GM23248 (cell line): ENCODE measurements around the gene CADPS. TPM values are rescaled to one million over a fixed set of nuclear protein-coding genes. Genes with fewer than 3 reads are reported as not detected.

ENCODE experiments used
- DNase-seq: peaks from one replicate; pipeline ENCODE4 v3.0.0-alpha.2; 2015
- H2AFZ ChIP-seq: fragments of 200-600 bp; sonication (generic); 2 replicates; pipeline ENCODE4 v1.6.1; 2016; ENCODE audit warnings: antibody characterized with exemption
- H3F3A ChIP-seq: fragments of 200-600 bp; sonication (generic); 2 replicates; pipeline ENCODE4 v1.6.1; 2016; ENCODE audit warnings: mild to moderate bottlenecking, antibody characterized with exemption, mixed run types; ENCODE audit not compliant: insufficient read depth
- H3K27ac ChIP-seq: fragments of 200-600 bp; sonication (generic); 2 replicates; pipeline ENCODE4 v1.5.1; 2016; ENCODE audit warnings: mild to moderate bottlenecking
- H3K27me3 ChIP-seq: fragments of 200-600 bp; sonication (generic); replicated peaks from 2 replicates; pipeline ENCODE4 v1.6.1; 2016; ENCODE audit warnings: mild to moderate bottlenecking; ENCODE audit not compliant: insufficient read depth
- H3K36me3 ChIP-seq: fragments of 200-600 bp; sonication (generic); 2 replicates; pipeline ENCODE4 v1.6.1; 2016; ENCODE audit warnings: low read depth, mild to moderate bottlenecking
- H3K4me1 ChIP-seq: fragments of 200-600 bp; sonication (generic); 2 replicates; pipeline ENCODE4 v1.6.1; 2016; ENCODE audit warnings: mild to moderate bottlenecking; ENCODE audit not compliant: insufficient read depth
- H3K4me2 ChIP-seq: fragments of 200-600 bp; sonication (generic); one replicate; pipeline ENCODE4 v1.6.1; 2016; ENCODE audit warnings: mild to moderate bottlenecking; ENCODE audit not compliant: unreplicated experiment
- H3K4me3 ChIP-seq: fragments of 200-600 bp; sonication (generic); 2 replicates; pipeline ENCODE4 v1.5.1; 2016; ENCODE audit warnings: mild to moderate bottlenecking
- H3K79me2 ChIP-seq: fragments of 200-600 bp; sonication (generic); 2 replicates; pipeline ENCODE4 v1.6.1; 2016; ENCODE audit warnings: mild to moderate bottlenecking; ENCODE audit not compliant: insufficient read depth
- H3K9ac ChIP-seq: fragments of 200-600 bp; sonication (generic); 2 replicates; pipeline ENCODE4 v1.6.1; 2016; ENCODE audit warnings: mild to moderate bottlenecking
- H3K9me2 ChIP-seq: fragments of 200-600 bp; sonication (generic); 2 replicates; pipeline ENCODE4 v1.6.1; 2016; ENCODE audit warnings: mixed run types, mild to moderate bottlenecking, moderate library complexity; ENCODE audit not compliant: insufficient read depth
- H3K9me3 ChIP-seq: fragments of 200-600 bp; sonication (generic); one replicate; pipeline ENCODE4 v1.6.1; 2017; ENCODE audit warnings: low read depth
- H4K20me1 ChIP-seq: fragments of 200-600 bp; sonication (generic); 2 replicates; pipeline ENCODE4 v1.6.0; 2016; ENCODE audit not compliant: insufficient read depth
- EZH2 ChIP-seq: fragments of 200-600 bp; sonication (generic); IDR thresholded peaks from 2 replicates; pipeline ENCODE4 v1.6.1; 2018; ENCODE audit warnings: antibody characterized with exemption, mild to moderate bottlenecking; ENCODE audit not compliant: insufficient read depth, poor library complexity, severe bottlenecking
- EZH2phosphoT487 ChIP-seq: fragments of 200-600 bp; sonication (generic); IDR thresholded peaks from 2 replicates; pipeline ENCODE4 v1.6.1; 2018; ENCODE audit warnings: antibody characterized with exemption, moderate library complexity, mild to moderate bottlenecking, low read depth; ENCODE audit not compliant: insufficient read depth
- WGBS, 2 experiments: methylation state at CpG; one replicate each; pipeline ENCODE4 v1.1.6; 2015 to 2017; ENCODE audit warnings: low lambda C conversion rate in 2 of 2, low coverage in 1 of 2; ENCODE audit errors: missing lambda C conversion rate in 2 of 2; 5-methylcytosine and 5-hydroxymethylcytosine counted together
- in situ Hi-C: fragments of 300-500 bp; cut with MboI; formaldehyde crosslinking; loops from 2 replicates; pipeline ENCODE4 v1.15.0; 2020
- polyA plus RNA-seq: library from polyadenylated mRNA; unstranded; fragments of >200 nt; fragmentation: Nextera tagmentation; extraction: Ambion mirVana; gene quantifications from 2 replicates; pipeline ENCODE4 v1.2.1, GENCODE V29; 2016
- total RNA-seq: library from RNA; depleted of rRNA; stranded (reverse); fragments of >200 nt; shearing (Covaris generic); gene quantifications from 2 replicates; pipeline ENCODE4 v1.2.3, GENCODE V29; 2014

CADPS gene
- total and polyA plus RNA-seq, 2 experiments from 2014 or later = 3.0 to 4.1 TPM

DNA sequence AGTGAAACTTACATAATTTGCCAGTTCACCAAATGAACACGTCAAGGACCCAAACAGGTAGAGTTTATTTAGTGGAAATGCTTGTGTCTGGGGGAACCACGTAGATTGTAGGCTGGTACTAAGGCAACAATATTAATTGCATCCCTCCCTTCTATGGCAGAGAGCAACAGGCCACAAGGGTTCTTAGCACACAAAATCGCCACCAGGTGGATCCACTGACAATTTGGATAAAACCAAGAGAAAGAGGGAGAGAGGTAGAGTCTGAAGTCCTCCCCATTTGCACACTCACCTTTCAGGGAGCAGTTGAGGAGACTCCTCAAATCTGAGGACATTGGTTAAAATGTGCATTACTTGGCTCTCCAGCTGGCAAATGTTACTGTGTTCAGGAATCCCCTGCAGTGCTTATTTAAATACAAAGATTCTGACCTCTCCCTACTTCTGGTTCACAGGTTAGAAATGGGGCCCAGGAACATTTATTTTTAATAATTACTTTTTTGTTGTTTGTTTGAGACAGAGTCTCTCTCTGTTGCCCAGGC lies 320.9 kb downstream of the CADPS start:
- Histone ChIP-seq H2AFZ (no peak overlapping the region), H3K4me1 (no peaks in the 10 kb centered on the region), H3F3A (no peaks in the 10 kb centered on the region), H4K20me1 (no peaks in the 10 kb centered on the region), H3K27ac (no peak overlapping the region), H3K9me2 (no peaks in the 10 kb centered on the region), H3K79me2 (no peaks in the 10 kb centered on the region), H3K36me3 (no peaks in the 10 kb centered on the region), H3K9ac (no peak overlapping the region), H3K27me3 (no peaks in the 10 kb centered on the region), H3K9me3 (no peaks in the 10 kb centered on the region), H3K4me3 (no peak overlapping the region), H3K4me2 (no peak overlapping the region)
- TF ChIP-seq EZH2 (no peak), EZH2phosphoT487 (no peak)
- in situ Hi-C loops = loop anchor here (10.0 kb wide), 1 partner anchor 220 kb away; no protein-coding TSS in a partner anchor
- WGBS, 2 experiments = 86 to 90% methylated on average over 3 of the region's 3 CpGs
- peak; percentile 25 for DNase-seq

DNA sequence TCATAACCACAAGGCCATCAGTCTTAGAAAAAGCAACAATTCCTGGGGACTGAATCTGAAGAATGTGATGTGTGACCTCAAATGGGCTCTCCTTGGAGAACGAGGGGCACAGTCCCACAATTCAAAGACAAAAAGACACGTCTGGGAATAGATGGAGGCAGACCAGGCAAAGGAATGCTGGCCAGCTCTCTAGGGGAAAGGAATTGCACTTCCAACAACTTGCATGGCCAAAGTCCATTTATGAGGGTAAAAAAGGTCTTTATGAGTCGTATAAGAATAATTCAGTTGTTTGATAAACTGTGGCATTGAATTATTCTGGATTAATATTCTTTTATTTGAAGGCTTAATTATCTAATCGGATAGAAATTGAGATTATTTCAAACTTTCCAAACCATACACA lies 321.4 kb downstream of the CADPS start:
- 71 to 74% methylated on average over 4 of the region's 4 CpGs for WGBS, 2 experiments
- no peak overlapping the region for H3K9ac ChIP-seq
- no peak overlapping the region for H3K27ac ChIP-seq
- no peaks in the 10 kb centered on the region for H3F3A ChIP-seq
- no peak overlapping the region for H2AFZ ChIP-seq
- no peaks in the 10 kb centered on the region for H3K9me2 ChIP-seq
- no peaks in the 10 kb centered on the region for H3K4me1 ChIP-seq
- H3K9me3 ChIP-seq = no peaks in the 10 kb centered on the region
- H3K4me3 ChIP-seq = no peak overlapping the region
- in situ Hi-C loops = loop anchor here (10.0 kb wide), 1 partner anchor 219 kb away; no protein-coding TSS in a partner anchor
- no peaks in the 10 kb centered on the region for H3K36me3 ChIP-seq
- no peaks in the 10 kb centered on the region for H4K20me1 ChIP-seq
- no peak for DNase-seq
- no peak overlapping the region for H3K4me2 ChIP-seq
- TF ChIP-seq EZH2 (no peak), EZH2phosphoT487 (no peak)
- no peaks in the 10 kb centered on the region for H3K79me2 ChIP-seq
- H3K27me3 ChIP-seq = no peaks in the 10 kb centered on the region

DNA sequence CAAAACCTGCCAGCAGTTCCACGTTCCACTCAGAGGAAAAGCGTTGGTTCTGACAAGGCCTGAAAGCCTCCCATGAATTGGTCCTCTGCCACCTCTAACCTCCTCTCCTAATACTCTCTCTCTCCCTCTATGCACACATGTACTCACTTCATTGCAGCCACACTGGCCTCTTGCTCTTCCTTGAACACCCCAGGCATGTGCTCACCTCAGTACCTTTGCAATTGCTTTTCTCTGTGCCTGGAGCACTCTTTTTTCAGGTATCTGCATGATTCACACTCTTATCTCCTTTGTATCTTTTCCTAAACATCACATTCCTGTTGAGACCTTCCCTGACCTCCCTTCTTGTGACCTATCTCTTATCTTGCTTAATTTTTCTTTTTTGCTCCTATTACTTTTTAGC lies 323.7 kb downstream of the CADPS start:
- H3K4me1 ChIP-seq = no peaks in the 10 kb centered on the region
- no peaks in the 10 kb centered on the region for H4K20me1 ChIP-seq
- H2AFZ ChIP-seq = no peak overlapping the region
- H3K4me2 ChIP-seq = no peak overlapping the region
- DNase-seq = no peak
- no peaks in the 10 kb centered on the region for H3K9me3 ChIP-seq
- in situ Hi-C loops = loop anchor here (10.0 kb wide), 1 partner anchor 217 kb away; no protein-coding TSS in a partner anchor
- H3F3A ChIP-seq = no peaks in the 10 kb centered on the region
- no peaks in the 10 kb centered on the region for H3K79me2 ChIP-seq
- H3K4me3 ChIP-seq = no peak overlapping the region
- TF ChIP-seq EZH2 (no peak), EZH2phosphoT487 (no peak)
- H3K9me2 ChIP-seq = no peaks in the 10 kb centered on the region
- 88 to 92% methylated on average over 2 of the region's 2 CpGs for WGBS, 2 experiments
- H3K36me3 ChIP-seq = no peaks in the 10 kb centered on the region
- H3K27me3 ChIP-seq = no peaks in the 10 kb centered on the region
- H3K9ac ChIP-seq = no peak overlapping the region
- no peak overlapping the region for H3K27ac ChIP-seq

DNA sequence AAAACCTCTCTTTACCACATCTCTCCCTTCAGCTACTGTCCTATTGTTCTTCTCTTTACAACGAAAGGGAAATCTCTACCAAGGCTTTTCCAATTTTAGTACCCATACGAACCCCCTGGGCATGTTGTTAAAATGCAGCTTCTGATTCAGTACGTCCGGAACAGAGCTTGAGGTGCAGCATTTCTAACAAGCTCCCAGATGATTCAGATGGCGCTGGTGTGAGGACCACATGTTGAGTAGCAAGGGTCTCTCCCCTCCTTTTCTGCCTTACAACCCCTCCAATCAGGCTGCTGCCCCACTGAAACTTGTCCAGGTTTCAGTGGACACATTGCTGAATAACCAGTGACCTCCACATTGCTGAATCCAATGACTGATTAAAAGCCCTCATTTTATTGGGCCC lies 324.8 kb downstream of the CADPS start:
- no peak for DNase-seq
- H3F3A ChIP-seq = no peaks in the 10 kb centered on the region
- H3K9me2 ChIP-seq = no peaks in the 10 kb centered on the region
- no peak overlapping the region for H3K9ac ChIP-seq
- H3K27me3 ChIP-seq = no peaks in the 10 kb centered on the region
- no peak for TF ChIP-seq EZH2phosphoT487
- no peak for TF ChIP-seq EZH2
- WGBS, 2 experiments = 73 to 78% methylated on average over 5 of the region's 5 CpGs
- H3K36me3 ChIP-seq = no peaks in the 10 kb centered on the region
- H2AFZ ChIP-seq = no peak overlapping the region
- H3K4me3 ChIP-seq = no peak overlapping the region
- H3K27ac ChIP-seq = no peak overlapping the region
- H3K4me2 ChIP-seq = no peak overlapping the region
- H3K79me2 ChIP-seq = no peaks in the 10 kb centered on the region
- no peaks in the 10 kb centered on the region for H3K9me3 ChIP-seq
- in situ Hi-C loops = loop anchor here (10.0 kb wide), 1 partner anchor 216 kb away; no protein-coding TSS in a partner anchor
- no peaks in the 10 kb centered on the region for H3K4me1 ChIP-seq
- no peaks in the 10 kb centered on the region for H4K20me1 ChIP-seq
